ENCODE data around the gene KRTAP2-3.
"Not testable (repeated sequence)": the region's sequence is repeated elsewhere in the genome, so short reads cannot be mapped to it uniquely, and the experiment has no call there.

DNA sequence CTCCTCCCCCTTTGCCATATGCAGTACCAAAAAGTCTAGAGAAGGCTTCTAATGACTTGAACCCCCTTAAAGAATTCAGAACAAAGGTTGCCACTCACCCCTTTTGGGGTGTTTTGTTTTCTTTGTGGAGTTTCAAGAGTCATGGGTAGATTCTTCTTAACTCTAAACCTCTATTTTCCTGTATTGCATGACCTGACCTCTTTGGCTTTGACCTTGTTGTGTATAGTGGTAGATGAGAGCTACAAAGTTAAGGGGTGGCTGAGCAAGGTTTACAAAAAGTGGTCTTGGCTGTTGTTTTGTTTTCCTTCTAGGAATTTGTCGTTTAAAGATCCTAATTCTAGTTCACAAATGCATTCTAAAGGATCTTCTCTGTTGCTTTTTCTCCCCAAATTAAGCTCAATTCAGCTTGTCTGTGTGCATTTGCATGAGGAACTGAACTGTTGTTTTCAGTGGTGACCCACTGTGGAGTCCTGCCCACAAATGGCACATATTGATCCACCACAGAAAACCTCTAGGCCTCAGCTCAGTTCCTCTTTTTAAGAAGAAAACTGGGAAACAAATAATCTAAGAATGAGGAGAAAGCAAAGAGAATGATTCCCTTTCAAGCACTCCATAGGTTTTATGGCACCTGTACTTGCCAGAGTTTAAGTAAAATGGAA is 48.9 kb upstream of the KRTAP2-3 start:
- not testable (repeated sequence) for TF ChIP-seq CTCF (IDR thresholded peaks at IDR 0.05; ENCODE audit: low read depth, low read length); EZH2phosphoT487 (IDR thresholded peaks at IDR 0.05; ENCODE audit: low read depth)

All from OCI-LY3 (cell line).